CD4-positive, alpha-beta T cell treated with Interferon gamma for 1 hour (primary cell): ENCODE results near the gene MEFV.
A peak's percentile ranks its signal among the peaks of the same experiment; 100 is the strongest.
"Not testable (repeated sequence)": the region's sequence is repeated elsewhere in the genome, so short reads cannot be mapped to it uniquely, and the experiment has no call there.

Experiments used
- DNase-seq: peaks from one replicate; pipeline ENCODE4 v3.0.0-alpha.2; 2020

Gene MEFV

DNA sequence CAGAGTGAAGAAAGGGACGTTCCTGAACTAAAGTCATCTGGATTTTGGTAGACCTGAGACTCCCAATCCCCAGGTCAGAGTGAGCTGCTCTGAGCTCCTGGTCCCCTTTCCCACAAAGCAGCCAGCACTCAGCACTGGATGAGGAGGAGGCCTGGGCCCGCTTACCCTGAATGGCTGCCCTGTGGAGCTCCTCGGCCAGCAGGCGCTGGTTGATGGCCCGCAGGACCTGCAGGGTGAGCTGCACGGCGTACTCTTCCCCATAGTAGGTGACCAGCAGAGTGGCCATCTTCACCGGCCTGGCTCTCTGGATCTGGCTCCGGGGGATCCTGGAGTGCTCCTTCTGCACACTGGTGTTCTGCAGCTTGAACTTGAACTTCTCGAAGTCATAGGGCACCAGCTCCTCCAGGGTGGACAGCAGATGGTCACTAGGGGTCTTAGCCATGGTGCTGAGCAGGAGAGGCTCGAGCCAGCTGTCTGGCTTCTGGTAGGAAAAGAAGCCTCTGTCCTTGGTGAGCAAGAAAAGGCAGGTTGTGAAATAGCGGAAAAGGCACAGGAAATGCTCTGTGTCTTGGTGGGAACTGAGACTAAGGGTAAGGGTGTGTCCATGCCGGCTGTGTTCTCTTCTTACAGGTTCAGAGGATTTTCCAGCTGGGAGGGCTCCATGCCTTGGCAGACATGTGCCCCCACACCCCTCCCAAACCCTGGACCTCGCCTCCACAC is at the start of gene MEFV:
TSS of gene MEFV (minus strand) at position 488 of the 720 bp plus-strand sequence. CDS start at position 442, 46 bp downstream.
- DNase-seq: peak; percentile 54

GRCh38 chr16:3306078-3306477 is 49.6 kb upstream of the MEFV start:
- DNase-seq: no peak

DNA sequence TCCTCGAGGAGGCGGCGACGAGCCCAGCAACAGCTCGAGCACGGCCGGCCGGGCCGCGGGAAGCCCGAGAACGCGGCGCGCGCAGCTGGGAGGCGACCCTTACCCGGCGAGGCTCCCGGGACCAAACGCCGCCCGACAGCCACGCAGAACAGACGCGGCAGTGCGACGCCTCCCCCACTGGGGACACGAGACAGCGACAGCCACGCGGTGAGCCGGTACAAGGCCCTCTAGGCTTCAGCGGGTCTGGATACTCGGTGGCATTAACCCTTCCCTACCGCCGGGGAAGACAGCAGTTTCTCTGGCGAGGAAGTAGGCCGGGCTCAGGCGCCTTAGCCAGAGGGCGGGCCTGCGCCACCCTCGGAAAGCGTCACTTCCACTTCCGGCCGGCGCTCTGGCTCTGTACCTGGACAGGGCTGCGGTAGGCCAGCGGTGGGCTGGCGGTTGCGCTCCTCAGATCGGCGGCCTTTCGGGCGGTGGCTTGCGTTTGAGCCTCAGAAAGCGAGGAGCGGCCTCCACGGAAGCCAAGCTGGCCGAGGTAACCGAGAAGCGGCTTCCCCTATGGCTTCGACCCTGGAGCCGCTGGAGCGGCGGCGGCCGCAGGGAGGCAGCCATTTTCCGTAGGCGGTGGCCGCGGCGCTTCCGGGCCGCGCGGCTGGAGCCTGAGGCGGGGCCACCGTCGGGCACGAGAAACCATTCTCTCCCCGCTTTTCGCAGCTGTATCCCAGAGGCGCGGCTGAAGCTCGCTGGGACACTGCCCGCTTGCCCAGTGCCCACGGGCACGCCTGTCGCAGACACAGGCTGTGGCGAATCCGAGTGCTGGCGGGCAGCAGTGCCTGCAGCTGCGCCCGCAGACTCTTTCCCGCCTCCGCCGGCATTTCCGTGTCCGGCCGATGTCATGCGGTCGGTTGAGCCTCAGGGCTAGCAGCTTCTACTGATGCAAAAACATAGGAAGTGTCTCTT is 49.0 kb upstream of the MEFV start, which contains the start of the genes TIGD7 and ZNF75A:
TSS of gene TIGD7 (minus strand) at position 322 of the 960 bp plus-strand sequence. CDS start 4,816 bp downstream, outside the sequence.
TSS of gene ZNF75A (plus strand) at position 389 of the 960 bp plus-strand sequence. CDS start 2,932 bp downstream, outside the sequence.
- DNase-seq: peak; percentile 88

- no peak for DNase-seq
These were observed 47.9 kb upstream of the MEFV start for GRCh38 chr16:3304370-3304769.

DNA sequence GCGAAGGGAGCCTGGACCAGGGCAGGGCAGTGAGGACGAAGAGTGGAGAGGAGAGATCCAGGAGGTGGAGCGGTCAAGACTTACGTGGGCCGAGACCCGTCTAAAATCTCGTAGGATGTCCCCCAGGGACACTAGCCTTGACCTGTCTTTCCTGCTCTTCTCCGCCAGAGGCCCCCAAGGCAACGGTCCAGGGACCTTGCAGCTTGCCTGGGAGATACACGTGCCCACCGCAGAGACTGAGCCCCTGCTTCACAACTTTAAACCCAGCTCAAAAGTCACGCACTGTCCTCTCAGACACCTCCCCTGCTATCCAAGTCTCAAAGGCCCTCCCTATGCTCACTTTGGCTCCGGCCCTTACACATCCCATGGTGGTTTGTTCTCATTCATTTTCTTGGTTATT is 39.4 kb upstream of the MEFV start:
- no peak for DNase-seq

DNA sequence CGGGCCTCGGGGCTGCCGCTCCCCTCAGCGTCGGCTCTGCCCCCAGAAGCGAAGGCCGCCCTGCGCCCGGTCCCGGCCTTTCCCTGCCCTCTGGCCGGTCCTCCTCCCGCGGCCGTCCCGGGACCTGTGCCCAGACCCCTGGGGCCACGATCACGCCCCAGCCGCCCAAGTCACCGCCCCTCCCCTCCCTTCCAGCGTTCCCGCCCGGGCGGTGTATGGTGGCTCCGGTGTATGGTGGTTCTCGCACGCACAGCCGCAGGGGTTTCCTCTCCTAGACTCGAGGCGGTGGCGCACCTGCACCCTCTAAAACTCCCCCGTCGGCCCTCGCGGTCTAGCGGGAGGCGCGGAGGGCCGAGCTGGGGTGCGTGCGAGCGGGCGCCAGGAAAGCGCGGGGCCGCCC is 38.8 kb upstream of the MEFV start:
- no peak for DNase-seq

GRCh38 chr16:3292604-3293003 is 36.2 kb upstream of the MEFV start:
- DNase-seq: no peak

DNA sequence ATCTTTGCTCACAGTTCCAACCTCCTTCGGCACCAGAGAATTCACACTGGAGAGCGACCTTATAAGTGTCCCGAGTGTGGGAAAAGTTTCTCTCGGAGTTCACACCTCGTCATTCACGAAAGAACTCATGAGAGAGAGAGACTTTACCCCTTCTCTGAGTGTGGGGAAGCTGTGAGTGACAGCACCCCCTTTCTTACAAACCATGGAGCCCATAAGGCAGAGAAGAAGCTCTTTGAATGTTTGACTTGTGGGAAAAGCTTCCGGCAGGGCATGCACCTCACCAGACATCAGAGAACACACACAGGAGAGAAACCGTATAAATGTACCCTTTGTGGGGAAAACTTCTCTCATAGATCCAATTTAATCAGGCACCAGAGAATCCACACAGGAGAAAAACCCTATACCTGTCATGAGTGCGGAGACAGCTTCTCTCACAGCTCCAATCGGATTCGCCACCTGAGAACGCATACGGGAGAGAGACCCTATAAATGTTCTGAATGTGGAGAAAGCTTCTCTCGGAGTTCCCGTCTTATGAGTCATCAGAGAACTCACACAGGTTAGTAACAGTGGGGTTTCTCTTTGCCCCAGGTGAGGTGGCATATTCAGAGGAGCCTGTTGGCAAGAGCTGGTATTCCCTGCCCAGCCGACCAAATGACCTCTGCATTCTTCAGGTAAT is 33.7 kb upstream of the MEFV start:
- DNase-seq: no peak

GRCh38 chr16:3285131-3285530 is 28.7 kb upstream of the MEFV start:
- no peak for DNase-seq

GRCh38 chr16:3283543-3284447 is 27.4 kb upstream of the MEFV start:
- DNase-seq: no peak

GRCh38 chr16:3282730-3283542 is 26.5 kb upstream of the MEFV start, which contains the start of gene ZNF263:
TSS of gene ZNF263 (plus strand) at chr16:3283491. CDS start at chr16:3283819, 328 bp downstream.
- peak; percentile 95 for DNase-seq

GRCh38 chr16:3282103-3282729 is 25.8 kb upstream of the MEFV start:
- no peak for DNase-seq

GRCh38 chr16:3281222-3281820 is 24.9 kb upstream of the MEFV start:
- DNase-seq: no peak

DNA sequence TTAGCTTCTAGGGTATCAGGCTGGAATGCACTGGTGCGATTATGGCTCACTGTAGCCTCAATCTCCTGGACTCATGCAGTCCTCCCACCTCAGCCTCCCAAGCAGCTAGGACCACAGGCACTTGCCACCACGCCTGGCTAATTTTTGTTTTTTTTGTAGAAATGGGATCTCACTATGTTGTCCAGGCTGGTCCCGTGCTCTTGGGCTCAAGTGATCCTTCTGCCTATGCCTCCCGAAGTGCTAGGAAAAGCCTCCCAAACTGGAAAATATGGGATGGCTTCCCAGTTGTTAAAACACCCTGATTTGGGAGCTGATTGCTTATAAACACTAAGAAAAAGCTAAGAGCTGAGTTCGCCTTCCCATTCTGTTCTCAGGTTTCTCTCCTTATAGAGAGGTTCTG is 20.2 kb upstream of the MEFV start:
- no peak for DNase-seq

- no peak for DNase-seq
These were observed 18.5 kb upstream of the MEFV start for GRCh38 chr16:3274947-3275346.

GRCh38 chr16:3274490-3274889 is 18.1 kb upstream of the MEFV start:
- DNase-seq: no peak

DNA sequence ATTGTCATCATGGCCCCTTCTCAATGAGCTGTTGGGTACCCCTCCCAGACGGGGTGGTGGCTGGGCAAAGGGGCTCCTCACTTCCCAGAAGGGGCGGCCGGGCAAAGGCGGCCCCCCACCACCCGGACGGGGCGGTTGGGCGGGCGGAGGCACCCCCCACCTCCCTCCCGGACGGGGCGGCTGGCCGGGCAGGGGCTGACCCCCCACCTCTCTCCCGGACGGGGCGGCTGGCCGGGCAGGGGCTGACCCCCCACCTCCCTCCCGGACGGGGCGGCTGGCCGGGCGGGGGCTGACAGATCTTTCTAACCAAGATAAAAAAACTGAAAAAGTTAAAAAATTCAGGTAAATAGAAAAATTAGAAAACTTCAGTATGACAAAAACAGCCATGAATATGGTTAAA is 14.8 kb upstream of the MEFV start:
- not testable (repeated sequence) for DNase-seq

GRCh38 chr16:3270718-3271117 is 14.3 kb upstream of the MEFV start:
- DNase-seq: not testable (repeated sequence)

GRCh38 chr16:3268294-3268693 is 11.9 kb upstream of the MEFV start:
- DNase-seq: no peak
